HG03280 (cell line): Measurements from ENCODE around the gene WDR62.
A peak's percentile ranks its signal among the peaks of the same experiment; 100 is the strongest.
"Not testable (repeated sequence)": the region's sequence is repeated elsewhere in the genome, so short reads cannot be mapped to it uniquely, and the experiment has no call there.

Source experiments
- ATAC-seq: cut with Tn5 transposase; IDR thresholded peaks from one replicate; pipeline ENCODE4 v1.9.1; 2021; ENCODE audit warnings: mild to moderate bottlenecking, moderate library complexity; ENCODE audit not compliant: unreplicated experiment

Gene WDR62

DNA sequence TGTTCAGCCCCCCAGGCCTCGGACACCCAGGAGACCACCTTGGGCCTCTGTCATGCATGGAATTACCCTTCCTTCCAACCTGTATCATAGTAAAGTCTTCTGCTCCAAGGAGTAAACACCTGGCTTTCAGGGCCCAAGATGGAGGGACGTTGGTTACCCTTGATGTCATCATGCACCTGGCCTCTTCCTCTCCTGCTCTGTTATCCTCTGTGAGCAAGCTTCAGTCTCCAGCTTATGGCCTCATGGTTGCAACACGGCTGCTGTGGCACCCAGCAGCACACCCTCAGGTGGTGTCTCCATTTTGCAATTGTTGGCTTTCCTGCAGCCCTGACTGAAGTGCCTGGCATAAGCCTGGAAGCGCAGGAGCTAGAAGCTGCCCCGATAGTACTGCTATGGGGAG lies 52.3 kb downstream of the WDR62 start:
- no peak for ATAC-seq

DNA sequence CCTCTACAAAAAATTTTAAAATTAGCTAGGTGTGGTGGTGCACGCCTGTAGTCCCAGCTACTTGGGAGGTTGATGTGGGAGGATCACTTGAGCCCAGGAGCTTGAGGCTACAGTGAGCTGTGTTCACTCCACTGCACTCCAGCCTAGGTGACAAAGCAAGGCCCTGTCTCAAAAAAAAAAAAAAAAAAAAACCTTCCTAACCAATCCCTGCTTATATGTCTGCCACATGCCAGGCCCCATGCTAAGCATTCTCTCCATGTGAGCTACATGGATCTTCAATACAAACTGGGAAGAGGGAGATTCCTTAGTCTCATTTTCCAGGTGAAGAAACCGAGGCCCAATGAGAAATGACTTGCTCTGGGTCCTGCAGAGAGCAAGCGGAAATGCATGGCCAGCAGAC lies 54.0 kb downstream of the WDR62 start:
- ATAC-seq = no peak

DNA sequence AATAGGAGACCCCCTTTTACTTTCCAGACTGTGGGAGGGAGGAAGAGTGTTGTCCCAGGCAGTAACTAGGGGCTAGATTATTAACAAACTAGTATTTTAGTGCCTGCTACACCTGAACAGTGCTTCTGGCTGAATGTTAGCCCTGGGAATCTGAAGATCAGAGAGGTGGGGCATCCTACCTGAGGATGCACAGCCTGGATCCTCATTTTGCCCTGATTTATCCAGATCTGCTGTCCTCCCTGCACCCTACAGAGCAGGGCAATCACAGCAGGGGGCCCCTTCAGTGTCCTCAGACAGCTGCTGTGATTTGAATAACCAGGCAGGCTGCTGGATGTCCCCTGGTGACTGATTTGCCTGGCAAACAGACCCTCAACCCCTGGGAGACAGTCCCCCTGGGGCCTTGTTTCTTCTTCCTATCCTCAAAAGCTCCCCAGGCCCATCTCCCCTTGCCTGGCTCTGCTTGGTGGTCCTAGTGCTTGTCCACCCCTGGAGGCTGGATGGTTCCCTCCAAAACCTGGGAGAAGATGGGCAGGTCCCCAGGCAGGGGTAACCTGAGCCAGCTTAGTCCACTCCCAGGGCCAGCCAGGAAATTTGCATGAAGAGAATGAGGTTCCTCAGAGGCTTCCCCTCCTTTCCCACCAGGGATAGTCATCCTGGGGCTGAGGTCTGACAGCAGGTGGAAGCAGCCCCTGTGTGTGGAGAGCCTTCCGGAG lies 55.9 kb downstream of the WDR62 start, which contains the start of gene OVOL3:
Gene OVOL3 (plus strand): TSS at position 657 of the 713 bp plus-strand sequence. CDS start 60 bp downstream, outside the sequence.
- no peak for ATAC-seq

DNA sequence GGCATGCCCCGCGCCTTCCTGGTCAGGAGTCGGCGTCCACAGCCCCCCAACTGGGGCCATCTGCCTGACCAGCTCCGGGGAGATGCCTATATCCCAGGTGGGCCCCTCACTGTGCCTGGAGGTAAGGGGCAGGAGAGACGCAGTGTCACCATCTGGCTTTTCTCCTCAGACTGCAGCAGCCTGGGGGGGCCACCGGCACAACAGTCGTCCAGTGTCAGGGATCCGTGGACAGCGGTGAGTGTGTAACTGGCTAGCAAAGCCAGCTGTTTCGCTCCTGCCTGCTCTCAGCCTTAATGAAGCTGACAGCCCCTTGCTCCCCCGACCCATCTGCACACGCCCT lies 56.5 kb downstream of the WDR62 start:
- ATAC-seq = no peak

DNA sequence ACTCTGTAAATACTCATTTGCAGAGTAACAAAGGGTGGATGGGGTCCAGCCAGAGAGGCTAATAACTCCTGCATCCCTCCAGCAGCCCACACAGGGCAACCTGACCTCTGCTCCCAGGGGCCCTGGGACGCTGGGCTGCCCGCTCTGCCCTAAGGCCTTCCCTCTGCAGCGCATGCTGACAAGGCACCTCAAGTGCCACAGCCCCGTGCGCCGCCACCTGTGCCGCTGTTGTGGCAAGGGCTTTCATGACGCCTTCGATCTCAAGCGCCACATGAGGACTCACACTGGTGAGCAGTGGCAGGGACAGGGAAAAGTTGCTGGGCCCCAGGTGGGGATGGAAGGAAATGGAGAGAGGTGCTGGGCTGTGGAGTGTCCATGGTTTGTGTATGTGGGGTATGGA lies 58.0 kb downstream of the WDR62 start:
- no peak for ATAC-seq

DNA sequence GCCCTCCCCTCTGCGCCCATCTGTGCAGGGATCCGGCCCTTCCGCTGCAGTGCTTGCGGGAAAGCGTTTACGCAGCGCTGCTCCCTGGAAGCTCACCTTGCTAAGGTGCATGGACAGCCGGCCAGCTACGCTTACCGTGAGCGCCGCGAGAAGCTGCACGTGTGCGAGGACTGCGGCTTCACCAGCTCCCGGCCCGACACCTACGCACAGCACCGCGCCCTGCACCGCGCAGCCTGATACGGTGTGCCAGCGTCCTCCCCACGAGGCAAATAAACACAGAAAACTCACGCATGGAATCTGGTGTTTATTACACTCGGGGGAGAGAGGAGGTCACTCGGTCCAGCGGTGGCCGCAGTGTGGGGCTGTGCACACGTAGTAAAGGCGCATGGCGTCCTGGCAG lies 58.7 kb downstream of the WDR62 start:
- no peak for ATAC-seq

DNA sequence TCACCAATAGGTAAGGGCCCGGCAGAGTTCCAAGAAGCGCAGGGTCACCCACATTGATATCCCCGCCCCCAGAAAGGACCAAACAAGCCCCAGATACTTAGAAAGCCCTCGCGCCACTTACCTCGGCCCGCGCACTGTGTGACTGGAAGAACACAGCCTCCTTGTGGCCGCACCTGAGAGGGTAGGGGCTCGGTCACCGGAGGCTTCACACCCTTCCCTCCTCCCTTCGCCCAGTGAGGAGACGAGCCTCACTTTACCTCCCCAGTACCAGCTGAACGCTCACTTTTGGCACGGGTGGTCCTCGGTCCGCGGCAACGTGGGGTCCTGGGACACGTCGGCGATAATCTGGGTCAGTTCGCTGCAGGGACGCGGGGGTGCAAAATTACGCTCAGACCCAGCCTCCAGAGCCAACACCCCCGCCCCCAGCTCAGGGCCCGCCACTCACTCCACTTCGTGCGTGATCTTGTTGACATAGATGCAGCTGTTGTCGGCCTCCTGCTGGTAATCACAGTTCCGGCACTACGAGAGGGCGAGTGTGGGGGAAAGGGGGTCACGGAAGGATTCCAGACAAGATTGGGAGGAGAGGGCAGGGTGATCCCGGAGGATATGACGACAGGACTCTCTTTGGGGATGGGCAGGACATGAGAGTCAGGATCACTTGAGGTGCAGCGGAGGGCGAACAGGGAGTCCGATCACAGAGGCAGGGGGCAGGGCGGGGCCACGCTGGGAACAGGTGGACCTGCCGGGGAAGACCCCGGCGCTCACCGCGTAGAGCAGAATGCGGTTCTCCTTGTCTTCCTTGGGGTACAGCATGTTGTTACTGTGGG lies 59.4 kb downstream of the WDR62 start:
- peak; percentile 2 for ATAC-seq

DNA sequence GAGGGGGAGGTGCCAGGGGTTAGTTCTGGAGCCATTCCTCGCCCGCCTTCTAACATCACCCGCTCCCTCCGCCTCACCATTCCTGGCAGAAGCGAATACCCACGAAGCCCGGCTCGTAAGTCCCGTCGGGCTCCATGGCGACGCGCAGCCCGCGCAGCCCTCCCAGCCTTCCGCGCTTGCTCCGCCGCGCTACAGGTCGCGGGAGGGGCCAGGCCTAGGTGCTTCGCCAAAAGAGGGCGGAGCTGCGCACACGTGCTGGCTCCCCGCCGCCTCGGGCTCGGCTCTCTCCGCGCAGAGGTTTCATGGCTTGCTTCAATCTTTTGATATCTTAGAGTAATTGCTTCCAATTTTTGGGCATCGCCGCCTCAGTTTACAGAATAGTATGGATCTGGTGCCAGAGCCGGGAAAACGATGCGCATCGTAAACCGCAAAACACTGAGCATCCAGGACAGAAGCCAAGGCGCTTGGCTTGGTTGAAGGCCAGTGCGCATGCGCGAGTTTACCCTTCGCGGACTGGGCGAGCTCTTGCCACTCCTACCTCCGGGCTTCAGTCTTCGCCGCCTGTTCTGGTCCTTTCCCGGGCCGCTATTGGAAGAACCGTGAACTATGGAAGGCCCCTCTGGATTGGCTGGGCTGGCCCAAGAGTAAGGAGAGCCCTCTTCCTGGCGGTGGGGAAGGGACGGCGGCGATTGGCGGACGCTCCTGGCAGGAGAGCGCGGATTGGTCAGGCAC lies 60.2 kb downstream of the WDR62 start, which contains the start of gene POLR2I:
Gene POLR2I (minus strand): TSS at position 155 of the 732 bp plus-strand sequence. CDS start 19 bp downstream, at position 136.
- ATAC-seq = peak; percentile 82

DNA sequence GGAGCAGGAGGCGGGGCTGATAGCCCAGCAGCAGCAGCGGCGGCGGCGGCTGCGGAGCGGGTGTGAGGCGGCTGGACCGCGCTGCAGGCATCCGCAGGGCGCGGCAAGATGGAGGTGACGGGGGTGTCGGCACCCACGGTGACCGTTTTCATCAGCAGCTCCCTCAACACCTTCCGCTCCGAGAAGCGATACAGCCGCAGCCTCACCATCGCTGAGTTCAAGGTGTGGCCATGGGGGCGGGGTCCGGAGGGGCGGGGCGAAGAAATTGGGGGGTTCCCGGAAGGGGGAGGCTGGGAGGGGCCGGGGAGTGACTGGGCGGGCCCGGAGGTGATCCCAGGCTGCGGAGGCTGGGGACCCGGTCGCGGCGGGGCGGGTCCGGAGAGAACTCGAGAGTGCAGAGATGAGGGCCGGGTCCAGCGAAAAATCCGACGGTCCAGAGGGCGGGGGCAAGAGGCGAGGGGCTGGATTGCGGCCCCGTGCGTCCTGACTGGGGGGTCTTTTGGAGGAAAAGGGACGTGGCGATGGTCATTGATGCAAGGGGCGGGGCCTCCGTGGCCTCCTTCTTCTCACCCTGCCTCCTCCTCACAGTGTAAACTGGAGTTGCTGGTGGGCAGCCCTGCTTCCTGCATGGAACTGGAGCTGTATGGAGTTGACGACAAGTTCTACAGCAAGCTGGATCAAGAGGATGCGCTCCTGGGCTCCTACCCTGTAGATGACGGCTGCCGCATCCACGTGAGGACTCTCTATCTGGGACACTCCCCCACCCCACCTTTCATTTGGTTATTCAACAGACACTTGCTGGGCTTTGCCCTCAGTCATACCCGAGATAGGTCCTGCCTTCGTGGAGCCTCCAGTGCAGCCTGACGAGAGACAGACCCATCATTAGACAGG lies 61.0 kb downstream of the WDR62 start, which contains the start of gene TBCB:
Gene TBCB (plus strand): TSS at position 16 of the 891 bp plus-strand sequence. CDS start 93 bp downstream, at position 109.
- ATAC-seq = peak; percentile 36

DNA sequence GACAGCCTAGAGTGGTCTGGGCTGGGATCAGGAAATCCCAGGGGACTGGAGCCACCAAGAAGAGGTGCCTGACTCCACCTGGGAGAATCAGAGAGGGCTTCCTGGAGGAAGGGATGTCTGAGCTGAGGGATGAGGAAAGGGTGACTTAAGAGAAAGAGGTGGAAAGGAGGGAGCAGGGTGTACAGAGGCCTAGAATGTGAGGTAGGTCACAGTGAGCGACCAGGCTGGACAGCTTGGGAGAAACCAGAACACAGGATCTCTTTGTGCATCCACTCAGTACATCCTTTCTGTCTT lies 61.6 kb downstream of the WDR62 start:
- no peak for ATAC-seq

DNA sequence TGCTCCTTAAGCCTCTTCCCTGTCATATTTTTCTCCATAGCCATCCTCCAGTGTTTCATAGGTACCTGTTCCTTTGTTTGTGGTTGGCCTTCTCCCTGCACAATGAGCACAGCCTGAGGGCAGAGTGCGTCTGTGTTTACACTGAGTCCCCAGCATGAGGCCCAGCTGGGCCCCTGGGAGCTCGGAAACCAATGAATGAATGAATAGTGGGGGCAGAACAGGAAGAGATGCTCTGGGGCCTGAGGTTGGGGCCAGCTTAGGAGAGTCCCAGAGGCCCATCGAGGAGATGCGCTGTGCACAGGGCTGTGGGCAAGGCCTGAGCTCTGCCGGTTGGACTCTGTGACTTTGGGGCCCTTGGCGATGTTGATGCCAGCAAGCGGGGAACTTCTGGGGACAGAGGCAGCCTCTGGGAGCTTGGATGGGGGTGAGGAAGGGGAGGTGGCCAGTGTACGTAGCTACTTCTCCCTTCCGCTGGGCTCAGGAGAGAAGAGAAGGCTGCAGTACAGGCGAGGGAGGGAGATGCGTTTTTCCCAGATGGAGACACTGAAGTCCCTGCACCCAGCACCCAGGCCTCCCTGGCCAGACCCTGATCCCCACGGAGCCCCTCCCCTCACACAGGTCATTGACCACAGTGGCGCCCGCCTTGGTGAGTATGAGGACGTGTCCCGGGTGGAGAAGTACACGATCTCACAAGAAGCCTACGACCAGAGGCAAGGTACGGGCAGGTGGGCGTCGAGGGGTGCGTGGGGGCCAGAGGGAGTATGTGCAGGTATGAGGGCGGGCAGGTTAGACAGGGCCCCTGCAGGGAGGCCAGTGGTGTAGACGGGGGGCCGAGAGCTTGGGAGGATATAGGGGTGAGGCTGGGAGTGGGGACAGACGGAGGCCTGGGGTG lies 65.6 kb downstream of the WDR62 start:
- no peak for ATAC-seq

DNA sequence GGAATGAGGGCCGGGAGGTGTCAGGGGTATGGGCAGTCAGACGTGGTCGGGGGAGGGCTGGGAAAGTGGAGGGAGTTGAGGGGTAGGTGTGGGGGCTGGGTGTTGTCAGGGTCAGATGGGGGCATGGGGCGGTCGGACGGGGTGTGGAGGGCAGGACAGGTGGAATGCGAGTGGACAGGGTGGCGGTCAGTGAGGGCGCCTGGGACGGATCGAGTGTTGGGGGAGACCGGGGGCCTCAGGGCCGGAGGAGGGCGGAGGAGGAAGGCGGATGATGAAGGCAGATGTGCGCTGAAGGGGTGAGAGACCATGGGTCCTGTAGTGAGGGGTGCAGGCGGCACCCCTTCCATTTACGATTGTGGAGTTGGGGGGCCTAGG lies 66.3 kb downstream of the WDR62 start:
- no peak for ATAC-seq

DNA sequence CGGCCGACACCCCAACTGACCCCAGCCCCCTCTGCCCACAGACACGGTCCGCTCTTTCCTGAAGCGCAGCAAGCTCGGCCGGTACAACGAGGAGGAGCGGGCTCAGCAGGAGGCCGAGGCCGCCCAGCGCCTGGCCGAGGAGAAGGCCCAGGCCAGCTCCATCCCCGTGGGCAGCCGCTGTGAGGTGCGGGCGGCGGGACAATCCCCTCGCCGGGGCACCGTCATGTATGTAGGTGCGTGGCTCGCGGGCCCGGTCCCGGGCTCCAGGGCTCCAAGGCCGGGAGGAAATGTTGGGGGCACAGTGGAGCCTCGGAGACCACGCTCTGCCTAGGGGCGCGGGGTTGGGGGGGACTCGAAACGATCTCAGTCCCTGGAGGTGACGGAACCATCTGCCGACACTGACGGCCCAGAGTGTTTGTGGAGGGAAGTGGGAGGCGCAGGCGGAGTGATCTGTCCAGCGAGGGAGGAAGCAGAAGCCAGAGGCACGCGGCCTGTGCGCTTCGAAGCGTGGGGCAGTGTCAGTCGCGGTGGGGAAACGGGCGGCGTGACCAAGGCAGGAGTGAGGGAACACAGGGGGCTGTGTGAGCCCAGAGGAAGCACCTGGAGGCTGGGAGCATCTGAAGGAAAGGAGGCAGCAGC lies 66.9 kb downstream of the WDR62 start:
- ATAC-seq = no peak

DNA sequence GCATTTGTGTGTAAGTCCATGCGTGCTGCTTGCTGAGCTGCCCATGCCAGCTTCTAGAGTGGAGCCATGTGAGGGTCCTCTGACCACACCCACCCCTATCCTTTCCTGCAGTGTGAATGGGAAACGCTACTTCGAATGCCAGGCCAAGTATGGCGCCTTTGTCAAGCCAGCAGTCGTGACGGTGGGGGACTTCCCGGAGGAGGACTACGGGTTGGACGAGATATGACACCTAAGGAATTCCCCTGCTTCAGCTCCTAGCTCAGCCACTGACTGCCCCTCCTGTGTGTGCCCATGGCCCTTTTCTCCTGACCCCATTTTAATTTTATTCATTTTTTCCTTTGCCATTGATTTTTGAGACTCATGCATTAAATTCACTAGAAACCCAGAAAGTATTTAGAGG lies 70.9 kb downstream of the WDR62 start:
- ATAC-seq = no peak

DNA sequence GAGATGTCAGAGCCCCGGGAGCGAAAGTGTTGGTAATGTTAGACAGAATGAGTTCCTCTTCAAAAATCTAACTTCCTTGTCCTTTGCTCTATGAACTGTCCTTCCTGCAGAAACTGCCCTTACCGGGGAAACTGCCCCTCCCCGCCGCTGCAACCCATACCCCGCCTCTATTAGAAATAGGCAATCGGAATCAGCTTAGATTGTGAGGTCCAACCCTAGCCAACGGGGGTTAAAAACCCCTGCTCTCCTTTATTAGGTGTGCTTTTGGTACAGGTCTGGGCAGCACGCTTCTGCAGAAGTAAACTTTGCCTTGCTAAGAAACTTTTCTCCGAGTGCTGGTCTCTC lies 73.7 kb downstream of the WDR62 start:
- ATAC-seq = peak; percentile 14

DNA sequence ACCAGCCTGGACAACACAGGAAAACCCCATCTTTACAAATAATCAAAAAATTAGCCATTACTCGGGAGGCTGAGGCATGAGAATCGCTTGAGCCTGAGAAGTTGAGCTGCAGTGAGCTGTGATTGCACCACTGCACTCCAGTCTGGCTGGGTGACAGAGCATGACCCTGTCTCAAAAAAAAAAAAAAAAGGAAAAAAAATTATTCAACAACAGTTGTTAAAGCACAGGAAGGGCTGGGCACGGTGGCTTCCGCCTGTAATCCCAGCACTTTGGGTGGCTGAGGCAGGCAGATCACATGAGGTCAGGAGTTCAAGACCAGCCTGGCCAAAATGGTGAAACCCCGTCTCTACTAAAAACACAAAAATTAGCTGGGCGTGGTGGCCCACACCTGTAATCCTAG lies 76.5 kb downstream of the WDR62 start:
- ATAC-seq = not testable (repeated sequence)

DNA sequence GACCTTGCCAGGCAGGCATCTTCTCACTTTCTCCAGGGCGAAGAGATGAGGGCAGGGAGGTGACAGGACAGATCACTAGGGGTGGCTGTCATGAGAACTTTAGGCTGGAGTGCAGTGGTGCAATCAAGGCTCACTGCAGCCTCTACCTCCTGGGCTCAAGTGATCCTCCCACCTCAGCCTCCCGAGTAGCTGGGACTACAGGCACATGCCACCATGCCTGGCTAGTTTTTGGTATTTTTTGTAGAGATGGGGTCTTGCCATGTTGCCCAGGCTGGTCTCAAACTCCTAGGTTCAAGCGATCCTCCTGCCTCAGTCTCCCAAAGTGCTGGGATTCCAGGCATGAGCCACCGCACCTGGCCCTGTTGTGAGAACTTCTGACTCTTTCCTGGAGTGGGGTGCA lies 80.2 kb downstream of the WDR62 start:
- ATAC-seq = not testable (repeated sequence)

DNA sequence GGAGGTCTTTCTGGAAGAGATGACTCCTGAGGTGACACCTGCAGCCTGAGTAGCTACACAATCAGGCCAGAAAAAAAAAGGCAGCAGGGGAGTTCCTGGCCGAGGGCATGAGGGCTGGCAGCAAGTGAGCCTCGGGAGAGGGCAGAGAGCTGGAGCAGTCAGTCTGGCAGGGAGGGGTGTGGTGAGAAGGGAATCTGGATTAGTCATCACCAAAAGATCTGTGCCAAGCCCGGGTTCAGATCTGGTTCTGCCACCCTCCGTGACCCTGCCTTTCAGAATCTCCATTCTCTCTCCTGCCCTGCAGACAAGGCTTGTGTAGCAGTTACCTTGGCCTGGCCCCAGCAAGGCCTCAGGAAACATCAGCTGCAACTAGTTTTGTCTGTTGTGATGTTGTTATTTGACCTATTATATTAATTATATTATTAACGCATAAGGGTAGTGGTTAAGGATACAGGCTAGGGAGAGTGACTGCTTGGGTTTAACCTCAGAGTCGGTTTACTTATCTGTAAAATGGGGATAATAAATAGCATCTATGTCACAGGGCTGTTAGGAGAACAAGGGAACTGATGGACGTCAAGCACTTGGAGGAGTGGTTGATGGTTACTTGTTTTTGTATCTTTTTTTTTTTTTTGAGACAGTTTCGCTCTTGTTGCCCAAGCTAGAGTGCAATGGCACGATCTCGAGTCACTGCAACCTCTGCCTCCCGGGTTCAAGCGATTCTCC lies 82.4 kb downstream of the WDR62 start:
- ATAC-seq = no peak

DNA sequence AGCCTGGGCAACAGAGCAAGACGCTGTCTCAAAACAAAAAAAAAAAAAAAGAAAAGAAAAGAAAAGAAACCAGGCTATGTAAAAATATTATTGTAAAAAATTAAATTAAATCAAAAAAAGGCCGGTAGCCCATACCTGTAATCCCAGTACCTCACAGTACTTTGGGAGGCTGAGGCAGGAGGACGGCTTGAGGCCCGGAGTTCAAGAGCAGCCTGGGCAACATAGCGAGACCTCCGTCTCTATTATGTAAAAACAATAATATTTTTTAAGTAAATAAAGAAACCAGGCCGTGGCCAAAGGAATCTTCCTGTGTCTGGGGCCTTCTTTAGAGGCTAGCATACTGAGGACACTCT lies 84.4 kb downstream of the WDR62 start:
- no peak for ATAC-seq
